Measurements from ENCODE around the gene NLN.

- TF ChIP-seq, protein P1, sequence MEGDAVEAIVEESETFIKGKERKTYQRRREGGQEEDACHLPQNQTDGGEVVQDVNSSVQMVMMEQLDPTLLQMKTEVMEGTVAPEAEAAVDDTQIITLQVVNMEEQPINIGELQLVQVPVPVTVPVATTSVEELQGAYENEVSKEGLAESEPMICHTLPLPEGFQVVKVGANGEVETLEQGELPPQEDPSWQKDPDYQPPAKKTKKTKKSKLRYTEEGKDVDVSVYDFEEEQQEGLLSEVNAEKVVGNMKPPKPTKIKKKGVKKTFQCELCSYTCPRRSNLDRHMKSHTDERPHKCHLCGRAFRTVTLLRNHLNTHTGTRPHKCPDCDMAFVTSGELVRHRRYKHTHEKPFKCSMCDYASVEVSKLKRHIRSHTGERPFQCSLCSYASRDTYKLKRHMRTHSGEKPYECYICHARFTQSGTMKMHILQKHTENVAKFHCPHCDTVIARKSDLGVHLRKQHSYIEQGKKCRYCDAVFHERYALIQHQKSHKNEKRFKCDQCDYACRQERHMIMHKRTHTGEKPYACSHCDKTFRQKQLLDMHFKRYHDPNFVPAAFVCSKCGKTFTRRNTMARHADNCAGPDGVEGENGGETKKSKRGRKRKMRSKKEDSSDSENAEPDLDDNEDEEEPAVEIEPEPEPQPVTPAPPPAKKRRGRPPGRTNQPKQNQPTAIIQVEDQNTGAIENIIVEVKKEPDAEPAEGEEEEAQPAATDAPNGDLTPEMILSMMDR (IDR thresholded peaks at IDR 0.05; ENCODE audit: low read depth, low read length): no peak
- TF ChIP-seq POLR2A (IDR thresholded peaks at IDR 0.05; ENCODE audit: extremely low read depth, insufficient read length) (no peak), MAX (IDR thresholded peaks at IDR 0.05; ENCODE audit: low read depth, low read length) (no peak), MYC (IDR thresholded peaks at IDR 0.05; ENCODE audit: low read depth, low read length) (no peak)
These were observed 784 bp downstream of the NLN start for GRCh38 chr5:65722575-65723403.
